Sigmoid colon (tissue), 4 donors: ENCODE measurements around the gene PPM1B.

Source experiments
- EP300 ChIP-seq, 4 donors: sonication (generic); formaldehyde crosslinking; IDR thresholded peaks; one replicate each; pipeline ENCODE4 v1.6.1; 2017; ENCODE audit warnings: antibody characterized with exemption in 4 of 4
- POLR2AphosphoS5 ChIP-seq, 4 donors: sonication (generic); formaldehyde crosslinking; IDR thresholded peaks; one replicate each; pipeline ENCODE4 v1.6.1; 2017; ENCODE audit warnings: antibody characterized with exemption in 4 of 4

DNA sequence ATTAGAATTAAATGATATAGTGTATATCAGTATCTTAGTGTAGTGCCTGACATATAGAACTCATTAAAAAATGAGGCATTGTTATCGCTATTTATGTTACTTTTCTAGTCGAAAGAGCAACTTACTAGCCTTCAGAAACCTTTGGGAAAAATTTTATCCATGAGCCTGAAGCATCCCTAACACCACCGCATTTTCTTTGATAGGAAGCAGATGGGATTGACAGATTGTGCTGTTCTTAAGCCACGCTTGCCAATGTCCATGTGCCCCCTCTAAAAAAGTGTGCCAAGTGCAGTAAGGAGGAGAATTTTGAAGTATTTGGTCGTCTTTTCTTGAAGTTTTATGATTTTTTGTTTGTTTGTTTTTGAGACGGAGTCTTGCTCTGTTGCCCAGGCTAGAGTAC is 29.1 kb downstream of the PPM1B start:
- TF ChIP-seq POLR2AphosphoS5 (IDR thresholded peaks at IDR 0.05) (no peak), EP300 (IDR thresholded peaks at IDR 0.05) (no peak)
